HG03108 (cell line): ENCODE measurements around the gene OR6B3.
"Not testable (repeated sequence)": the region's sequence is repeated elsewhere in the genome, so short reads cannot be mapped to it uniquely, and the experiment has no call there.

Experiments
- ATAC-seq: cut with Tn5 transposase; IDR thresholded peaks from one replicate; pipeline ENCODE4 v1.9.1; 2021; ENCODE audit warnings: moderate library complexity; ENCODE audit not compliant: unreplicated experiment

OR6B3 gene

GRCh38 chr2:240045098-240045497 is 8.2 kb downstream of the OR6B3 start:
- ATAC-seq: no peak

- ATAC-seq: not testable (repeated sequence)
Measured at GRCh38 chr2:240044096-240044495, 9.2 kb downstream of the OR6B3 start.

GRCh38 chr2:240043279-240043989 is 9.9 kb downstream of the OR6B3 start:
- ATAC-seq: no peak

GRCh38 chr2:240042740-240043139 is 10.6 kb downstream of the OR6B3 start:
- ATAC-seq: no peak

- no peak for ATAC-seq
Measured at GRCh38 chr2:240041363-240041762, 12.0 kb downstream of the OR6B3 start.

GRCh38 chr2:240037358-240037757 is 16.0 kb downstream of the OR6B3 start:
- ATAC-seq: no peak

- ATAC-seq: no peak
Measured at GRCh38 chr2:240033330-240033678, 20.0 kb downstream of the OR6B3 start.

- ATAC-seq: no peak
Measured at GRCh38 chr2:240032406-240033329, 20.7 kb downstream of the OR6B3 start.

- no peak for ATAC-seq
Measured at GRCh38 chr2:240030379-240031094, 22.8 kb downstream of the OR6B3 start, which contains the start of gene OR6B2. TSS of gene OR6B2 (minus strand) at chr2:240030429. CDS start at chr2:240030429, 0 bp downstream.

GRCh38 chr2:240024766-240025165 is 28.6 kb downstream of the OR6B3 start:
- ATAC-seq: peak; percentile 9

GRCh38 chr2:240023792-240024191 is 29.5 kb downstream of the OR6B3 start:
- no peak for ATAC-seq

- no peak for ATAC-seq
Measured at GRCh38 chr2:240021488-240022104, 31.7 kb downstream of the OR6B3 start.

- ATAC-seq: no peak
Measured at GRCh38 chr2:240018071-240018750, 35.1 kb downstream of the OR6B3 start.

- ATAC-seq: no peak
Measured at GRCh38 chr2:240014327-240014726, 39.0 kb downstream of the OR6B3 start.

GRCh38 chr2:240013343-240013742 is 40.0 kb downstream of the OR6B3 start:
- no peak for ATAC-seq

- ATAC-seq: no peak
Measured at GRCh38 chr2:240002983-240003382, 50.3 kb downstream of the OR6B3 start.

GRCh38 chr2:240000671-240001070 is 52.6 kb downstream of the OR6B3 start:
- no peak for ATAC-seq

GRCh38 chr2:239997686-239998409 is 55.5 kb downstream of the OR6B3 start:
- no peak for ATAC-seq
